ENCODE results near the gene CR2. TPM values are rescaled to one million over a fixed set of nuclear protein-coding genes. Genes with fewer than 3 reads are reported as not detected.

CR2 gene
- total and polyA plus RNA-seq, 4 donors, result 0.05 to 0.36 (median 0.14) TPM; not detected in 1

GRCh38 chr1:207407655-207408260, 46.4 kb upstream of the CR2 start:
- H3K36me3 ChIP-seq (ENCODE audit: control insufficient read depth in 4 of 4, insufficient read depth in 3 of 4, low read depth in 1 of 4, low read length in 3 of 4), result no peaks in the 10 kb centered on the region
- TF ChIP-seq FOXA1 (IDR thresholded peaks at IDR 0.05), result no peak
- peak; percentile 23 for TF ChIP-seq SP1 (IDR thresholded peaks at IDR 0.05)
- TF ChIP-seq JUND (IDR thresholded peaks at IDR 0.05), result peak; percentile 66 to 82
- peak in 1 of 2 donors; percentile 46 for TF ChIP-seq EGR1 (IDR thresholded peaks at IDR 0.05; ENCODE audit: low read depth in 2 of 2)
- TF ChIP-seq YY1 (IDR thresholded peaks at IDR 0.05), result peak; percentile 47
- TF ChIP-seq NR2F2 (IDR thresholded peaks at IDR 0.05), result no peak
- no peak for TF ChIP-seq GABPA (IDR thresholded peaks at IDR 0.05 in 1 of 2, conservative IDR thresholded peaks at IDR 0.05 in 1 of 2)
- TF ChIP-seq FOXA2 (IDR thresholded peaks at IDR 0.05), result no peak
- TF ChIP-seq ATF3 (IDR thresholded peaks at IDR 0.05), result peak; percentile 69
- TF ChIP-seq HNF4G (IDR thresholded peaks at IDR 0.05), result peak; percentile 31
- peak; percentile 70 for TF ChIP-seq ZBTB33 (IDR thresholded peaks at IDR 0.05)
- TF ChIP-seq REST (IDR thresholded peaks at IDR 0.05), result no peak
- TF ChIP-seq RXRA (IDR thresholded peaks at IDR 0.05), result peak; percentile 70 to 72
- peak; percentile 42 to 66 for TF ChIP-seq RAD21 (IDR thresholded peaks at IDR 0.05)
- TF ChIP-seq TAF1 (conservative IDR thresholded peaks at IDR 0.05), result no peak
- TF ChIP-seq MAX (IDR thresholded peaks at IDR 0.05), result peak; percentile 68
- TF ChIP-seq CTCF (IDR thresholded peaks at IDR 0.05; ENCODE audit: low read depth, low read length, missing input control), result no peak
- peak; percentile 57 to 59 for TF ChIP-seq HNF4A (conservative IDR thresholded peaks at IDR 0.05)
- H3K4me3 ChIP-seq (ENCODE audit: low read depth in 1 of 3, low read length in 3 of 3), result no peak overlapping the region
- no peak overlapping the region for H3K9ac ChIP-seq (ENCODE audit: low read depth in 1 of 2, low read length in 2 of 2)
- H3K27ac ChIP-seq (ENCODE audit: low read depth in 1 of 2, low read length in 2 of 2), result peak overlapping the region in 1 of 2 donors; percentile 9
- DNase-seq (ENCODE audit: low spot score), result no peak
- H3K27me3 ChIP-seq (ENCODE audit: control insufficient read depth in 4 of 4, insufficient read depth in 4 of 4, low read length in 3 of 4), result no peaks in the 10 kb centered on the region
- 7% methylated on average over 1 of the region's 1 CpG for WGBS
- peaks cover 0 to 7% (median 2%) of the 10 kb centered on the region in 4 donors for H3K4me1 ChIP-seq (ENCODE audit: control insufficient read depth in 4 of 4, insufficient read depth in 4 of 4, low read length in 3 of 4)
- no peaks in the 10 kb centered on the region for H3K9me3 ChIP-seq (ENCODE audit: control insufficient read depth in 4 of 4, low read length in 3 of 4)

Measured in liver (tissue), 9 donors.